Heart left ventricle (tissue), 16 donors: ENCODE data around the gene ADCY5. TPM values are rescaled to one million over a fixed set of nuclear protein-coding genes. Genes with fewer than 3 reads are reported as not detected.

ENCODE experiments used
- ATAC-seq, 4 donors: fragments of 200-7000 bp; cut with Tn5 transposase; one replicate each; pipeline ENCODE4 v1.9.1; 2020 to 2022; ENCODE audit warnings: moderate library complexity in 4 of 4, mild to moderate bottlenecking in 3 of 4, moderate number of reproducible peaks in 1 of 4
- DNase-seq, 5 donors: peaks; one replicate each; pipeline ENCODE4 v3.0.0-alpha.2; 2020
- H3K27ac ChIP-seq, 12 donors: fragments of 200-600 bp; sonication (generic) in 4 of 12; one replicate each; pipeline versions ENCODE4 v1.5.0 to v1.8.0; 2016 to 2022; ENCODE audit warnings: mild to moderate bottlenecking in 2 of 12
- H3K27me3 ChIP-seq, 9 donors: fragments of 200-600 bp; sonication (generic) in 2 of 9; one replicate each; pipeline versions ENCODE4 v1.5.1 to v1.8.0; 2016 to 2022; ENCODE audit warnings: mild to moderate bottlenecking in 3 of 9
- H3K36me3 ChIP-seq, 9 donors: fragments of 200-600 bp; sonication (generic) in 2 of 9; one replicate each; pipeline versions ENCODE4 v1.5.0 to v1.8.0; 2018 to 2022; ENCODE audit warnings: mild to moderate bottlenecking in 2 of 9
- H3K4me1 ChIP-seq, 12 donors: fragments of 200-600 bp; sonication (generic) in 4 of 12; one replicate each; pipeline versions ENCODE4 v1.5.0 to v1.8.0; 2016 to 2022; ENCODE audit warnings: mild to moderate bottlenecking in 3 of 12
- H3K4me3 ChIP-seq, 12 donors: fragments of 200-600 bp; sonication (generic) in 4 of 12; one replicate each; pipeline versions ENCODE4 v1.5.0 to v1.8.0; 2017 to 2022; ENCODE audit warnings: mild to moderate bottlenecking in 9 of 12, moderate library complexity in 4 of 12
- H3K9me3 ChIP-seq, 12 donors: fragments of 200-600 bp; sonication (generic) in 4 of 12; one replicate each; pipeline versions ENCODE4 v1.5.0 to v1.8.0; 2016 to 2022; ENCODE audit warnings: mild to moderate bottlenecking in 1 of 12
- POLR2A ChIP-seq, 2 donors: fragments of 450-650 bp; IDR thresholded peaks; one replicate each; pipeline ENCODE4 v1.6.1; 2017; ENCODE audit warnings: antibody characterized with exemption in 2 of 2, mild to moderate bottlenecking in 2 of 2, moderate library complexity in 2 of 2
- WGBS, 4 donors: extraction: QIAGEN DNeasy Blood & Tissue Kit in 2 of 4; methylation state at CpG; one replicate each; pipeline versions ENCODE4 v1.1.5 to v1.1.7; 2013 to 2018; 5-methylcytosine and 5-hydroxymethylcytosine counted together
- intact Hi-C, 10 donors: fragments of 100-400 bp; cut with DNase I; formaldehyde crosslinking; loops; one replicate each; pipeline versions ENCODE4 v1.11.1 to v1.14.2; 2022
- polyA plus RNA-seq, 2 donors: library from polyadenylated mRNA; stranded (reverse); fragments of 200-250 nt; gene quantifications; one replicate each; pipeline ENCODE4 v1.2.3, GENCODE V29; 2013
- total RNA-seq, 9 donors: library from RNA; depleted of rRNA in 2 of 9; stranded (reverse); fragments of >200 nt in 2 of 9; fragmentation: NEBNext Ultra II Directional in 3 of 9; extraction: Animal tissue kit (Norgen Biotek cat#: 25700) in 3 of 9; gene quantifications; one replicate each; pipeline versions ENCODE4 v1.1.0 to v1.2.4, GENCODE V29; 2016 to 2023
- TF ChIP-seq, protein P1 (sequence below), 12 donors: fragments of 200-600 bp; sonication (generic) in 4 of 12; IDR thresholded peaks; one replicate each; pipeline versions ENCODE4 v1.5.0 to v1.8.0; 2018 to 2022; ENCODE audit warnings: antibody characterized with exemption in 12 of 12, mild to moderate bottlenecking in 5 of 12
- donor health status: ischemic (EF 13 %, LVEDD 7.1; RV severe dilation, severe dysfunction).
- donor health status: healthy with polysubstance abuse.
- donor health status: DM: no; HTN: yes; CAD: no.
- donor health status: DM: no; HTN: no; CAD: no.
- donor health status: ischemic (EF 25% LVEDD 6.9; RV normal size, moderate dysfunction).
- donor health status: ischemic (EF 25% LVEDD 5.7; RV mildly dilated, moderate dysfunction).
- donor health status: healthy.
- donor health status: DM: yes; HTN: yes; CAD: no.
- donor health status: ischemic (EF 35%, LVEDD 5.7; RV mildly dilated, moderate dysfunction).
- donor health status: nonischemic (EF 11% LVEDD 7.7; RV severe dilation, severe dysfunction).
- donor health status: DM: yes; HTN: yes; CAD: no.
- donor health status: PGD.
- donor health status: ischemic (EF 29% LVEDD 5.4; RV normal size, mild dysfunction).
- donor health status: nonischemic (EF 23%, LVEDD 6.1; RV moderate dilation, normal function).

Gene ADCY5
- total and polyA plus RNA-seq, 11 donors = 78.5 to 276 (median 167) TPM

DNA sequence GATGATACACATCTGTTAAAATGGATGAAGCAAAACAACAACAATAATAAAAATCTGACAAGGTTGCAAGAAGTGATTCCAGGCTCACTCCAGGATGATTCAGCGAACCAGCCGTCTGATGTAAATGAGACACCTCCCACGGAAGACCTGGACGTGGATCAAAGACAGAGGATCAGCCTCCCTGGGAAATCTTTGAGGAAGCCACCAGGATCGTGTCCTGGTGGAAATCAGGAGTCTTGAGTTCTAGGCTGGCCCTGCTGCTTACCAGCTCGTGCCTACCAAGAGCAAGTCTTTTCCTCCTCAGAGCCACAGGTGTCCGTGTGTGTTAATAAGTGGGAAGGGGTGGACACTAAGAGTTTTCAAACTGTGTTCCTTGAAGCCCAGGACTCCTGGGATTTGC, 15.3 kb upstream of the ADCY5 start:
- no peak for DNase-seq

DNA sequence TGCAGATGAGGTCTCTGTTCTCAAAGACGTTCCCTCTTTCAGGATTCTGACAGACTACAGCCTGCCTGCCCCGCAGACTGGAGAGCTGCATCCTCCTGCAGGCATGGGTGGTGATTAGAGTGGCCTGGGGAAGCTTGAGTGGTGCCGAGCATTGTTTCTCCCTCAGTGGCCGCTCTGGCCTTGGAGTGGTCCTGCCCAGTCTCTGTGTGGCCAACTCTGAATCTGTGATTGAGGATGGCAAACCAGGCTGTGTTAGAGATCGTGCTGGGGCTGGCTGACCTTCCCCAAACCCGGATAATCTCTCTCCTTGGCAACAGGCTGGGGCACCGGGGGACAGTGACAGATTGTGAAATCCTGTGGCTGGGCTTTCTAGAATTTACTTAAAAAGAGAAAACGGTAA, 11.0 kb upstream of the ADCY5 start:
- 28 to 37% (median 30%) methylated on average over 8 of the region's 8 CpGs for WGBS, 4 donors
- H3K9me3 ChIP-seq = no peaks in the 10 kb centered on the region
- H3K27ac ChIP-seq = no peak overlapping the region
- no peak for TF ChIP-seq POLR2A (IDR thresholded peaks at IDR 0.05)
- TF ChIP-seq, protein P1, sequence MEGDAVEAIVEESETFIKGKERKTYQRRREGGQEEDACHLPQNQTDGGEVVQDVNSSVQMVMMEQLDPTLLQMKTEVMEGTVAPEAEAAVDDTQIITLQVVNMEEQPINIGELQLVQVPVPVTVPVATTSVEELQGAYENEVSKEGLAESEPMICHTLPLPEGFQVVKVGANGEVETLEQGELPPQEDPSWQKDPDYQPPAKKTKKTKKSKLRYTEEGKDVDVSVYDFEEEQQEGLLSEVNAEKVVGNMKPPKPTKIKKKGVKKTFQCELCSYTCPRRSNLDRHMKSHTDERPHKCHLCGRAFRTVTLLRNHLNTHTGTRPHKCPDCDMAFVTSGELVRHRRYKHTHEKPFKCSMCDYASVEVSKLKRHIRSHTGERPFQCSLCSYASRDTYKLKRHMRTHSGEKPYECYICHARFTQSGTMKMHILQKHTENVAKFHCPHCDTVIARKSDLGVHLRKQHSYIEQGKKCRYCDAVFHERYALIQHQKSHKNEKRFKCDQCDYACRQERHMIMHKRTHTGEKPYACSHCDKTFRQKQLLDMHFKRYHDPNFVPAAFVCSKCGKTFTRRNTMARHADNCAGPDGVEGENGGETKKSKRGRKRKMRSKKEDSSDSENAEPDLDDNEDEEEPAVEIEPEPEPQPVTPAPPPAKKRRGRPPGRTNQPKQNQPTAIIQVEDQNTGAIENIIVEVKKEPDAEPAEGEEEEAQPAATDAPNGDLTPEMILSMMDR (IDR thresholded peaks at IDR 0.05) = no peak
- DNase-seq (no peak), ATAC-seq (peak in 3 of 4 donors; percentile 36 to 41 (median 39))
- intact Hi-C loops = loop anchor here in 1 of 10 donors (10.0 kb wide), 1 partner anchor 95 kb away; no protein-coding TSS in a partner anchor
- H3K36me3 ChIP-seq = no peaks in the 10 kb centered on the region
- H3K4me3 ChIP-seq = no peak overlapping the region
- H3K27me3 ChIP-seq = peaks cover 0 to 7% (median 0%) of the 10 kb centered on the region in 9 donors
- peaks cover 0 to 6% (median 0%) of the 10 kb centered on the region in 12 donors for H3K4me1 ChIP-seq

More for the DNA sequence above, 15.3 kb upstream of the ADCY5 start:
- peaks cover 0 to 6% (median 0%) of the 10 kb centered on the region in 12 donors for H3K4me1 ChIP-seq
- H3K27me3 ChIP-seq = peaks cover 0 to 4% (median 0%) of the 10 kb centered on the region in 9 donors
- H3K36me3 ChIP-seq = no peaks in the 10 kb centered on the region
- H3K9me3 ChIP-seq = no peaks in the 10 kb centered on the region
- no peak overlapping the region for H3K4me3 ChIP-seq
- 66 to 76% (median 70%) methylated on average over 7 of the region's 7 CpGs for WGBS, 4 donors
- TF ChIP-seq POLR2A (IDR thresholded peaks at IDR 0.05) = no peak
- TF ChIP-seq, protein P1 (IDR thresholded peaks at IDR 0.05) = no peak
- H3K27ac ChIP-seq = no peak overlapping the region
- intact Hi-C loops = no loop called here
- no peak for ATAC-seq

DNA sequence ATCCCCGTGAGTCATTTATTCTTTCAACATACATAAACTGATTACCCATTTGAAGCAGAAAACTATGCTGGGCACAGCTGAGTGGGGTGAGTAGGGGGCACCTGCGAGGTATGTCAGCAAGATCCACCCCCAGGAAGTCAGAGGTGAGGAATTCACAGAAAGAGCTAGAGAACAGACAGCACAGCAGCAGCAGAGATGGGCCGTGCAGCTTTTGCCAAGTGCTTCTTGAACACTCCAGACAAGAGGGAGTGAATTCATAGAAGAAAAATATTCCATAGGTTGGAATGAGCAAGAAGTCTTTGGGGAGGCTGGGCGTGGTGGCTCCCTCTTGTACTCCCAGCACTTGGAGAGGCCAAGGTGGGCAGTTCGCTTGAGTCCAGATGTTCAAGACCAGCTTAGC, 9.4 kb upstream of the ADCY5 start:
- Histone ChIP-seq H3K9me3 (no peaks in the 10 kb centered on the region), H3K4me3 (no peak overlapping the region), H3K36me3 (no peaks in the 10 kb centered on the region), H3K27ac (no peak overlapping the region), H3K27me3 (peaks cover 0 to 7% (median 0%) of the 10 kb centered on the region in 9 donors), H3K4me1 (peaks cover 0 to 6% (median 0%) of the 10 kb centered on the region in 12 donors)
- ATAC-seq (no peak), DNase-seq (no peak)
- intact Hi-C loops = loop anchor here in 1 of 10 donors (10.0 kb wide), 1 partner anchor 97 kb away; no protein-coding TSS in a partner anchor
- WGBS, 4 donors = 87 to 88% (median 88%) methylated on average over 5 of the region's 5 CpGs
- TF ChIP-seq POLR2A (IDR thresholded peaks at IDR 0.05) = no peak
- TF ChIP-seq, protein P1 (IDR thresholded peaks at IDR 0.05) = no peak

DNA sequence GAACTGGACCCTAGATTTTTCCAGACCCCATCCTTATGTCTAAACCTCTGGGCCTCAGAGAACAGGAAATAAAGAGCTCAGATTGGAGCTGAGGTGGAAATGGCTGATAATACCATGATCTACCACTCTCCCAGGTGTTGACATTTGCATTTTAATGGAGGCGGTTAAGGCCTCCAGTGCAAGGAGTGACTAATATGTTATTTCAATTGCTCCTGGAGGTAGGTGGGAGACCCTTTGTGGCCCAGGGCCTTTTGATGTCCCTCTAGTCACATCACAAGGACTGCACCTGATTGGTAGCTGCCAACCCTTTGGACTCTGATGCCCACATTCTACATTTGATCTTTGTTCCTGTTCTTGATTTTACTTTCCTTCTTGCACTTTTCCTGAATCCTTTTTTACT, 9.0 kb upstream of the ADCY5 start:
- intact Hi-C loops = loop anchor here in 1 of 10 donors (10.0 kb wide), 1 partner anchor 97 kb away; no protein-coding TSS in a partner anchor
- no peak for TF ChIP-seq POLR2A (IDR thresholded peaks at IDR 0.05)
- TF ChIP-seq, protein P1 (IDR thresholded peaks at IDR 0.05) = no peak
- H3K9me3 ChIP-seq = no peaks in the 10 kb centered on the region
- peaks cover 0 to 7% (median 0%) of the 10 kb centered on the region in 9 donors for H3K27me3 ChIP-seq
- ATAC-seq (no peak), DNase-seq (no peak)
- no peak overlapping the region for H3K4me3 ChIP-seq
- H3K27ac ChIP-seq = no peak overlapping the region
- 68 to 100% (median 86%) methylated on average over 1 of the region's 1 CpG for WGBS, 4 donors
- H3K4me1 ChIP-seq = peaks cover 0 to 6% (median 0%) of the 10 kb centered on the region in 12 donors
- H3K36me3 ChIP-seq = no peaks in the 10 kb centered on the region
